ENCODE measurements around the gene TTLL6. TPM values are rescaled to one million over a fixed set of nuclear protein-coding genes. Genes with fewer than 3 reads are reported as not detected.

TTLL6 gene
- total and polyA plus RNA-seq, 8 donors: 0.35 to 2.4 (median 1.4) TPM

GRCh38 chr17:48767263-48767774 lies 49.7 kb downstream of the TTLL6 start:
- H3K9me3 ChIP-seq: no peaks in the 10 kb centered on the region
- DNase-seq (no peak), ATAC-seq (no peak)
- no peaks in the 10 kb centered on the region for H3K36me3 ChIP-seq
- TF ChIP-seq CTCF (IDR thresholded peaks at IDR 0.05): no peak
- no peak overlapping the region for H3K4me3 ChIP-seq
- intact Hi-C loops (cut with DNase I): no loop called here
- H3K4me1 ChIP-seq: no peaks in the 10 kb centered on the region
- H3K27ac ChIP-seq: no peak overlapping the region
- H3K27me3 ChIP-seq: peaks cover 0 to 58% of the 10 kb centered on the region in 2 donors

GRCh38 chr17:48761114-48761513 lies 55.9 kb downstream of the TTLL6 start:
- H3K4me3 ChIP-seq: no peak overlapping the region
- no peaks in the 10 kb centered on the region for H3K4me1 ChIP-seq

GRCh38 chr17:48760411-48760810 lies 56.6 kb downstream of the TTLL6 start:
- DNase-seq: no peak
- H3K36me3 ChIP-seq: no peaks in the 10 kb centered on the region
- intact Hi-C loops (cut with DNase I): no loop called here
- no peaks in the 10 kb centered on the region for H3K9me3 ChIP-seq
- no peak for TF ChIP-seq CTCF (IDR thresholded peaks at IDR 0.05)
- H3K27ac ChIP-seq: no peak overlapping the region
- peaks cover 0 to 5% of the 10 kb centered on the region in 2 donors for H3K4me1 ChIP-seq
- peaks cover 35 to 98% of the 10 kb centered on the region in 2 donors for H3K27me3 ChIP-seq
- ATAC-seq: peak; percentile 12
- no peak overlapping the region for H3K4me3 ChIP-seq

More at GRCh38 chr17:48761114-48761513, 55.9 kb downstream of the TTLL6 start:
- Histone ChIP-seq H3K27me3 (peaks cover 28 to 91% of the 10 kb centered on the region in 2 donors), H3K36me3 (no peaks in the 10 kb centered on the region), H3K27ac (no peak overlapping the region), H3K9me3 (no peaks in the 10 kb centered on the region)
- TF ChIP-seq CTCF (IDR thresholded peaks at IDR 0.05): no peak
- ATAC-seq (no peak), DNase-seq (no peak)
- intact Hi-C loops (cut with DNase I): no loop called here

GRCh38 chr17:48759288-48759687 lies 57.7 kb downstream of the TTLL6 start:
- Histone ChIP-seq H3K27me3 (peaks cover 46 to 100% of the 10 kb centered on the region in 2 donors), H3K4me3 (no peak overlapping the region), H3K9me3 (no peaks in the 10 kb centered on the region), H3K36me3 (no peaks in the 10 kb centered on the region), H3K27ac (no peak overlapping the region), H3K4me1 (peaks cover 0 to 12% of the 10 kb centered on the region in 2 donors)
- no peak for TF ChIP-seq CTCF (IDR thresholded peaks at IDR 0.05)
- DNase-seq: no peak
- intact Hi-C loops (cut with DNase I): no loop called here
- ATAC-seq: no peak

GRCh38 chr17:48757524-48757961 lies 59.5 kb downstream of the TTLL6 start:
- DNase-seq: no peak
- H3K4me1 ChIP-seq: peaks cover 0 to 17% of the 10 kb centered on the region in 2 donors
- TF ChIP-seq CTCF (IDR thresholded peaks at IDR 0.05): no peak
- H3K27me3 ChIP-seq: peaks cover 64 to 100% of the 10 kb centered on the region in 2 donors
- no peaks in the 10 kb centered on the region for H3K9me3 ChIP-seq
- no peak for ATAC-seq
- H3K4me3 ChIP-seq: no peak overlapping the region
- intact Hi-C loops (cut with DNase I): no loop called here
- no peaks in the 10 kb centered on the region for H3K36me3 ChIP-seq
- no peak overlapping the region for H3K27ac ChIP-seq

All from left lung (tissue), 10 donors.